GM21737 (cell line): Measurements from ENCODE around the gene PPFIA4.

Source experiments
- ATAC-seq: cut with Tn5 transposase; IDR thresholded peaks from one replicate; pipeline ENCODE4 v1.9.1; 2021; ENCODE audit warnings: mild to moderate bottlenecking, moderate library complexity; ENCODE audit not compliant: unreplicated experiment

Gene PPFIA4

GRCh38 chr1:203081465-203082230, 55.4 kb downstream of the PPFIA4 start:
- ATAC-seq, result no peak

- no peak for ATAC-seq
Observed at GRCh38 chr1:203082231-203082505, 55.9 kb downstream of the PPFIA4 start.

- ATAC-seq, result no peak
Observed at GRCh38 chr1:203082571-203083462, 56.5 kb downstream of the PPFIA4 start.

GRCh38 chr1:203083463-203083921, 57.2 kb downstream of the PPFIA4 start:
- no peak for ATAC-seq

- no peak for ATAC-seq
Observed at GRCh38 chr1:203084588-203085527, 58.6 kb downstream of the PPFIA4 start.

GRCh38 chr1:203085528-203086406, 59.5 kb downstream of the PPFIA4 start, which contains the start of gene MYOG:
MYOG (minus strand) TSS chr1:203086012; CDS start chr1:203085961, 51 bp downstream.
- ATAC-seq, result no peak

GRCh38 chr1:203086992-203087763, 60.9 kb downstream of the PPFIA4 start:
- ATAC-seq, result no peak

- ATAC-seq, result no peak
Observed at GRCh38 chr1:203088441-203088840, 62.1 kb downstream of the PPFIA4 start.

GRCh38 chr1:203089001-203089650, 62.8 kb downstream of the PPFIA4 start:
- ATAC-seq, result no peak

- ATAC-seq, result no peak
Observed at GRCh38 chr1:203089651-203090045, 63.4 kb downstream of the PPFIA4 start.

GRCh38 chr1:203090421-203091198, 64.3 kb downstream of the PPFIA4 start:
- ATAC-seq, result no peak

GRCh38 chr1:203091199-203091477, 64.8 kb downstream of the PPFIA4 start:
- ATAC-seq, result no peak

GRCh38 chr1:203091761-203092330, 65.6 kb downstream of the PPFIA4 start:
- no peak for ATAC-seq

GRCh38 chr1:203093754-203094410, 67.6 kb downstream of the PPFIA4 start:
- no peak for ATAC-seq

GRCh38 chr1:203095061-203095690, 68.9 kb downstream of the PPFIA4 start:
- no peak for ATAC-seq

GRCh38 chr1:203096566-203096965, 70.3 kb downstream of the PPFIA4 start:
- ATAC-seq, result no peak

- ATAC-seq, result no peak
Observed at GRCh38 chr1:203097001-203097400, 70.7 kb downstream of the PPFIA4 start.
